Measurements from ENCODE around the gene ZBTB7B. TPM values are rescaled to one million over a fixed set of nuclear protein-coding genes. Genes with fewer than 3 reads are reported as not detected.

ZBTB7B gene
- total RNA-seq, 1 donor from 2014 or later = 29.9 TPM

- no peak overlapping the region for H3K4me3 Mint-ChIP-seq (ENCODE audit: low read depth)
- peaks cover 23% of the 10 kb centered on the region for H3K27me3 Mint-ChIP-seq
- H3K4me1 Mint-ChIP-seq (ENCODE audit: low read depth) = peaks cover 3% of the 10 kb centered on the region
- H3K36me3 Mint-ChIP-seq (ENCODE audit: insufficient read depth) = no peaks in the 10 kb centered on the region
- no peak for TF ChIP-seq CTCF (IDR thresholded peaks at IDR 0.05; ENCODE audit: unreplicated experiment)
- H3K9me3 Mint-ChIP-seq (ENCODE audit: low read depth) = no peaks in the 10 kb centered on the region
- no peak overlapping the region for H3K27ac Mint-ChIP-seq
- no peak for DNase-seq (ENCODE audit: low spot score, unreplicated experiment)
These were observed 35.3 kb downstream of the ZBTB7B start for GRCh38 chr1:155037851-155038441.

- Mint-ChIP-seq H3K4me1 (ENCODE audit: low read depth) (peaks cover 5% of the 10 kb centered on the region), H3K4me3 (ENCODE audit: low read depth) (no peak overlapping the region), H3K27me3 (peaks cover 23% of the 10 kb centered on the region), H3K36me3 (ENCODE audit: insufficient read depth) (no peaks in the 10 kb centered on the region), H3K27ac (no peak overlapping the region), H3K9me3 (ENCODE audit: low read depth) (no peaks in the 10 kb centered on the region)
- no peak for DNase-seq (ENCODE audit: low spot score, unreplicated experiment)
- TF ChIP-seq CTCF (IDR thresholded peaks at IDR 0.05; ENCODE audit: unreplicated experiment) = no peak
These were observed 36.2 kb downstream of the ZBTB7B start for GRCh38 chr1:155038602-155039307.

GRCh38 chr1:155039308-155039669 is 36.7 kb downstream of the ZBTB7B start:
- Mint-ChIP-seq H3K4me3 (ENCODE audit: low read depth) (no peak overlapping the region), H3K27ac (no peak overlapping the region), H3K4me1 (ENCODE audit: low read depth) (peaks cover 5% of the 10 kb centered on the region), H3K36me3 (ENCODE audit: insufficient read depth) (no peaks in the 10 kb centered on the region), H3K27me3 (peaks cover 23% of the 10 kb centered on the region), H3K9me3 (ENCODE audit: low read depth) (no peaks in the 10 kb centered on the region)
- TF ChIP-seq CTCF (IDR thresholded peaks at IDR 0.05; ENCODE audit: unreplicated experiment) = no peak
- DNase-seq (ENCODE audit: low spot score, unreplicated experiment) = no peak

GRCh38 chr1:155040358-155041093 is 37.9 kb downstream of the ZBTB7B start:
- TF ChIP-seq CTCF (IDR thresholded peaks at IDR 0.05; ENCODE audit: unreplicated experiment) = no peak
- Mint-ChIP-seq H3K9me3 (ENCODE audit: low read depth) (no peaks in the 10 kb centered on the region), H3K4me1 (ENCODE audit: low read depth) (peaks cover 10% of the 10 kb centered on the region), H3K27me3 (peaks cover 18% of the 10 kb centered on the region), H3K27ac (no peak overlapping the region), H3K36me3 (ENCODE audit: insufficient read depth) (no peaks in the 10 kb centered on the region), H3K4me3 (ENCODE audit: low read depth) (no peak overlapping the region)
- no peak for DNase-seq (ENCODE audit: low spot score, unreplicated experiment)

- Mint-ChIP-seq H3K27ac (no peak overlapping the region), H3K27me3 (peaks cover 17% of the 10 kb centered on the region), H3K4me1 (ENCODE audit: low read depth) (peaks cover 10% of the 10 kb centered on the region), H3K4me3 (ENCODE audit: low read depth) (no peak overlapping the region), H3K36me3 (ENCODE audit: insufficient read depth) (no peaks in the 10 kb centered on the region), H3K9me3 (ENCODE audit: low read depth) (no peaks in the 10 kb centered on the region)
- no peak for DNase-seq (ENCODE audit: low spot score, unreplicated experiment)
- no peak for TF ChIP-seq CTCF (IDR thresholded peaks at IDR 0.05; ENCODE audit: unreplicated experiment)
These were observed 40.2 kb downstream of the ZBTB7B start for GRCh38 chr1:155042789-155043188.
